NK-92 treated with Interleukin-12 subunit alpha and Interleukin-12 subunit beta, amount 100 ng/mL, for 24 hours (cell line): Measurements from ENCODE around the gene GNAO1.
A peak's percentile ranks its signal among the peaks of the same experiment; 100 is the strongest.

Experiments used
- DNase-seq: peaks from one replicate; lab custom pipeline; 2025; lab: John Stamatoyannopoulos, UW

The GNAO1 gene

GRCh38 chr16:56191156-56191815 is at the start of gene GNAO1:
Gene GNAO1, plus strand, starts transcription at chr16:56191489. Its CDS starts 747 bp downstream, at chr16:56192236.
- peak; percentile 12 for DNase-seq

- DNase-seq, result no peak
Observed at GRCh38 chr16:56143666-56144065, 47.6 kb upstream of the GNAO1 start.

GRCh38 chr16:56145369-56145768 is 45.9 kb upstream of the GNAO1 start:
- DNase-seq, result no peak

DNA sequence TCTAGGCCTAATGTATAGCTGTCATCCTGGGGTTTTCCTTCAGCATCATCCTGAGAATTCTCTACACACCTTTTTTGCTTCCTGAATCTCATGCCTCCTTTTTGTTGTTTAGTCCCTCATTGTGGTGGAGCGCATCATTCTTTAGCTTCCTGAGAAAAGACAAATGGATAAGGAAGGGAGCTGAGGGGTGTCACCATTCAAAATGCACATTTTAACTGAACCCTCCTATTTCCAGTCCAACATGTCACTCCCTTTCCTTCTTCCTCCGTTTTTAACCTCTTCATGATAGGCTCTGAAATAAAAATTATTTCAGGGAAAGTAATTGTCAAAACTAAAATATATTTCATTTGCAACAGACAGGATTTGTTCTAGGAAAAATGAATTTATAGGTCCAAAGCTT is 39.7 kb upstream of the GNAO1 start:
- no peak for DNase-seq

DNA sequence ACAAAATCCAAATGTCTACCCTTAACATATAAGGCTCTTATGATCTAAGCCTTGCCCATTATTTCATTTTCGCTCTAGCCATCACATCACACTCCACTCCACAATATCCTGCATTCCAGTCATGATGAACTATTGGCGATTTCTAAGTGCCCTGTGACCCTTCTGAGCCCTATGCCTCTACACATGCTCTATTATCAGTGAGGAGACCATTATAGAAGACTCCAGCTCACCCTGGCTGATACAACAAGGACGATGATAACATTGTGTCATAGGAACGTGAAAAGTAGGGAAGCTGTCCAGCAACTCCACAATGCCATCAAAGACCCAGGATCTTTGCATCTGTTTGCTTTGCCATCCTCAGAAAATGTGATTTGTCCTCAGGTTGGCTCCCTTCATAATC is 29.6 kb upstream of the GNAO1 start:
- no peak for DNase-seq

- DNase-seq, result no peak
Observed at GRCh38 chr16:56163089-56163488, 28.2 kb upstream of the GNAO1 start.

DNA sequence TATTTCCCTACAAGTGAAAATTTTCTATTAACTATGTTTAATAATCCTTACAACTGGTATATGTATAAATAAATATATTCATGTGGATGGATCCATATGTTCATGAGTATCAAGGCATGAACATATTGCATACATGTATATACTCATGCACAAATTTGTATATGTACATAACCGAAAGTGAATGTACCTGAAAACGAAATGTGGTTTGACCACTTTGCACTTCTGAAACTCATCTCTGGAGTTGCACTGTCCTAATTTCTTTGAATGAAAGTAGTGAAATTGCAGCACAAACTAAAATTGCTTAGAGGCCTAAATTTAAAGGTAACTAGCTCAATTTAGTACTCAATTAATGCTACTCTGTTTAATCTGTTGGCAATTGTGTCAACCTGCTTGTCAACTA is 27.4 kb upstream of the GNAO1 start:
- no peak for DNase-seq

- no peak for DNase-seq
Observed at GRCh38 chr16:56164636-56165035, 26.7 kb upstream of the GNAO1 start.

DNA sequence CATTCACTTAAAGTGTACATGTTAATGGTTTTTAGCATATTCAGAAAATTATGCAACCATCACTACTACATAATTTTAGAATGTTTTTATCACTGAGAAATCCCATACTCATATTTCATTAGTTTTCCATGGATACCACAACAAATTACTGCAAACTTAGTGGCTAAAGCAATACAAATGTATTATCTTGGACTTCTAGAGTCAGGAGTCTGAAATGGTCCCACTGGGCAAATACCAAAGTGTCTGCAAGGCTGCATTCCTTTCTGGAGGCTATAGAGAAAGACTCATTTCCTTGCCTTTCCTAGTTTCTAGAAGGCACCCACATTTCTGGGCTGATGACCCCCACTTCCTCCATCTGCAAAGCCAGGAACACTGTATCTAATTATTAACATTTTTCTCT is 16.9 kb upstream of the GNAO1 start:
- DNase-seq, result no peak

DNA sequence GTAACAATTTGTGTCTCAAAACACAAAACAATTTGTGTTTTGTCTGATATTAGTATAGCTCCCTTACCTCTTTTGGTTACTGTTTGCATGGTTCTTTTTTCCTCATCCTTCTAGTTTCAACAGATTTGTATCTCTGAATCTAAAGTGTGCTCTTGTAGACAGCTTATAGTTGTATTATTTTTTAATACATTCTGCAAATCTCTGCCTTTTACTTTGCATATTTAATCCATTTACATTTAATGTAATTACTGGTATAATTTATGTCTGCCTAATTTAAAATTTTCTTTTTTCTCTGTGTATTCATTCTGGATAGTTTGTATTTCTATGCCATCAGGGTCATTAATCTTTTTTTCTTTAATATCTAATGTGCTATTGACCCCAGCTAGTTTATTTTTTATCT is 9.9 kb upstream of the GNAO1 start:
- DNase-seq, result no peak

DNA sequence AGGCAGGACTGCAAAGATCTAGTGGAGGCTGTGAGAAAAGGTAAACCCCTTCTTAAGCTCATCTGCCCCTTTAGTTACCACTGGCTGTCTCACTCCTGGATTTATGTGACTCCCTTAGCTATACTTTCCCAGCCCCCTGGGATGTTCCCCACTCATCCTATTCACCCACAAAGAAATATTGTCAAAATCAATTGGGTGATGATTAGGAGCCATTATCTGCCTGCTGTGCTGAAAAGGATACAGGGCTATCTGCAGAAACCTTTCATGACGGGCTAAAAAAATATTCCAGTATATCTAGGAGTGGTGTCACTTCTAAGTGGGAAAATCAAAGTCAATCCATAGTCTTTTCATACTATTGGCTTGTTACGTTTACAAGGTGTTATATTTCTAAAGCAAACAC is 8.0 kb upstream of the GNAO1 start:
- DNase-seq, result no peak

GRCh38 chr16:56190048-56190676 is 1.1 kb upstream of the GNAO1 start:
- DNase-seq, result no peak

DNA sequence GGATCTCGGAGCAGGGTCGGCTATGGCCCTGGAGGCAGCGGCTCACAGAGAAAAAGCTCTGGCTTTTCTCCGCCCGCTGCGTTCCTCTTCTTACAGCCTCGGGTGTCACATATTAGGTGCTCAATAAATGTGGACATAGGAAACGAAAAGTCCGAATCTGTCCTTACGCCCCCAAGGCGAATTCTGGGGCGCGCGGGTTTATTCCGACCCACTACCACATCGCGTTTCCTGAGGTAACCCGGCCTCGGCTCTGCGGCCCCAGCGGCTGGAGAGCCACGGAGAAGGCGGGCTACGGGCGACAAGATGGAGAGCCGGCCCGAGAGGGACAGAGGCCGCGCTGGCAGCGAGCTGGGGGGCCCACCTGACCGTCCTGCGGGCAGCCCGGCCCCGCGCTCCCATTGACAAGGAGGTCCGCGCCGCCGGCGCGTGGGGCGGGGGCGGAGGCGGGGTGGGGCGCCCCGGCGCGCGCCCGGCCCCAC is 573 bp upstream of the GNAO1 start:
- DNase-seq, result no peak

DNA sequence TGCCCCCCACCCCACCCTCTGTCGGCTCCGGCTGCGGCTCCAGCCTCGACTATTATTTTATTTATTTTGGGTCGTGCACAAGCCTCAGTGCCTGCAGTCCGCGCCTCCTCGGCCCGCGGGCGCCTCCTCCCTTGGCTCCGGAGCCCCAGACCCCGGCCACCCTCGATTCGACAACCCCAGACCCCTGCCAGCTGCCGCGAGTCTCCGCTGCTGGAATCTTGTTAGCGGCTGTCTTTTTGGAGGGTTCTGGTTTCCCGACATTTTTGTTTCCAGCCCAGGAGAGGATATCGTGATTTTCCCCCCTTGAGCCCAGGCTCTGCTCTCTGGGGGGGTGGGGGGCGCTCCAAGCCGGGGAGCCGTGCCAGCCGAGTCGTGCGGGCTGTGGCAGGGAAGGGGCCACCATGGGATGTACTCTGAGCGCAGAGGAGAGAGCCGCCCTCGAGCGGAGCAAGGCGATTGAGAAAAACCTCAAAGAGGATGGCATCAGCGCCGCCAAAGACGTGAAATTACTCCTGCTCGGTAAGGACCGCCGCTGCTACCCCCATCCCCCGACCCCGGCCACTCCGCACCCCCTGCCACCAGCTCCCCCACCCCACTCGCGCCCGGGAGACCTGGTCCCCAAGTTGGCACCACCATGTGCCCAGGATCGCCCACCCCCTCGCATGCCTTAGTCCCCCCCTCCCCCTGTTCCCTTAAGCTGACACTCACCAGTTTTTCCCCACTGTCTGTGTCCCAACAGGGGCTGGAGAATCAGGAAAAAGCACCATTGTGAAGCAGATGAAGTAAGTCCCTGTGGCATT is 746 bp downstream of the GNAO1 start:
- no peak for DNase-seq

- DNase-seq, result no peak
Observed at GRCh38 chr16:56192635-56192945, 1.3 kb downstream of the GNAO1 start.

GRCh38 chr16:56192986-56193945 is 2.0 kb downstream of the GNAO1 start:
- no peak for DNase-seq

DNA sequence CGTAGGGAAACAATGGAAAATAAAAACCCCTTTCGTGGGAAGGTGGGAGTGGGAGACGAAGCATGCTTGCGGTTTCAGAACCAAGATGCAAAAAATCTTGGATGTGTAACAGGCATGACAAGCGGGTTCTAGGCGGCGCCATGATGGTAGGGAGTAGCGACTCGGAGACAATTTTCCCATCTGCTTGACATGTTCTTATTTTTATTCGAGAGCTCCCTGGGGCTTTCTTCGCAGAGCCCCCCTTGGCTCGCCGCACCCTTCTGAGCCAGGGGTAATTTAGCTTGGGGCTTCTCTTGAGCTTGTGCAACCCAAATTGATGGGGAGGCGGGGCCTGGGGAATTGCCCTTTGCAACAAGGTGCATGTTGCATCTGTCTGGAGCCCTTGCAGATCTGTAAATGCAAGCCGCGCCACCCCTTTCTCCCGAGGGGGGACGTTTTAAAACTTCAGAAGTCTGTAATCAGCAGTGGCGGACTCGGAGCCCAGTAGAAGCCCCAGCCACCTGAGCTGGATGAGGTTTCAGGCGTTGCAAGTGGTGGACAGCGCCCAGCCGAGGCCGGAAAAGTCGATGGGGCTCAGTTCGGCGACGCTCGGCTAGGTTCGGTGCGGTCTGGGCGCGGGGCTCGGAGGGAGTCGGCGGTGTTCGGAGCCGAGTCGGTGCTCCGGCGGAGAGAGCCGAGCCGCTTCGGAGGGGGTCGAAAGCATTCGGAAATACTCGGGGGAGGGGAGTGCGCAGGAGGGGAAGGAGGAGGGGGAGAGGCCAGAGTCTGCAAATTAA is 2.9 kb downstream of the GNAO1 start:
- DNase-seq, result no peak

DNA sequence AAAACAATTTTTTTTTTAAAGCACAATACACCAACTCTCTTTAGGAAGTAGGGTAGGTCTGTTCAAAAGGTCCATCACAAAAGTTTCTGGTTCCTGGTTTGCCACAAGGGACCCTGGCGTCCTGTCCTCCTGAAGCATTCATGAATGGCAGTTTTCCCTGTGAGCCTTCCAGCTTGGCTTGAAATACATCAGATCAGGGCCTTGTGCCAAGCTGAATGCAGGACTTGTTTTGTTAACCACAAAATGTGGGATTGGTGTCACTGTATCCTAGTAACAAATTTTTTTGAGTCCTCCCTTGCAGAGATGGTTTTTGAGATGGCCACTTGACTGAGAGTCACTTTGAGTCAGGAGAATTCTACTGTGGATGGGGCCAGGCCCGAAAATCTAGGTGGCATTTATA is 3.9 kb downstream of the GNAO1 start:
- DNase-seq, result no peak

DNA sequence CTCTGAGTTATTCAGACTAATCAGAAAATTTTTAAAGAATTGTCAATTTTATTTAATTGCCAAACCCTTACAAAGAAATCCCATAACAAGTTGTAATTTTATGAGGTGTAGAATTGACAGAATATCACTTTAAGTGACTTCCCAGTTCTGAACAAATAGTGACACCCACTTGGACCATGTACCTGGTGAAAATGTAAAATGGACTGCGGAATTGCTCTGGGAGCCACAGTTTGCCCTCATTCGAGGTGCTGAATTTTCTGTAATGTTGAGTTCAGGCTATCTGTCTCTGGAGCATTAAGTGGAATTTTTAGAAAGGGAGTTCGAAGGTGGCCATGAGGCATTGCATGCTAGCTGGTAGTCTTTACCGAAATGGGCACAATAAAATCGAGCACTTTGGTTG is 5.1 kb downstream of the GNAO1 start:
- DNase-seq, result no peak

GRCh38 chr16:56197192-56197992 is 6.1 kb downstream of the GNAO1 start:
- DNase-seq, result no peak
